Uterus (tissue), 2 donors: ENCODE results near the gene PHLPP1.

Source experiments
- POLR2A ChIP-seq, 2 donors: fragments of 450-650 bp; IDR thresholded peaks; one replicate each; pipeline ENCODE4 v1.6.1; 2016; ENCODE audit warnings: antibody characterized with exemption in 2 of 2, mild to moderate bottlenecking in 1 of 2, moderate library complexity in 1 of 2
- TF ChIP-seq, protein P1 (sequence below), 4 experiments: fragments of 200-600 bp in 2 of 4; fragments of 450-650 bp in 2 of 4; sonication (generic) in 2 of 4; IDR thresholded peaks; one replicate each; pipeline ENCODE4 v1.5.1; 2016 to 2019; ENCODE audit warnings: antibody characterized with exemption in 4 of 4, mild to moderate bottlenecking in 2 of 4, moderate library complexity in 1 of 4

GRCh38 chr18:62973689-62974088 is 258.3 kb downstream of the PHLPP1 start:
- no peak for TF ChIP-seq POLR2A (IDR thresholded peaks at IDR 0.05)
- TF ChIP-seq, protein P1, sequence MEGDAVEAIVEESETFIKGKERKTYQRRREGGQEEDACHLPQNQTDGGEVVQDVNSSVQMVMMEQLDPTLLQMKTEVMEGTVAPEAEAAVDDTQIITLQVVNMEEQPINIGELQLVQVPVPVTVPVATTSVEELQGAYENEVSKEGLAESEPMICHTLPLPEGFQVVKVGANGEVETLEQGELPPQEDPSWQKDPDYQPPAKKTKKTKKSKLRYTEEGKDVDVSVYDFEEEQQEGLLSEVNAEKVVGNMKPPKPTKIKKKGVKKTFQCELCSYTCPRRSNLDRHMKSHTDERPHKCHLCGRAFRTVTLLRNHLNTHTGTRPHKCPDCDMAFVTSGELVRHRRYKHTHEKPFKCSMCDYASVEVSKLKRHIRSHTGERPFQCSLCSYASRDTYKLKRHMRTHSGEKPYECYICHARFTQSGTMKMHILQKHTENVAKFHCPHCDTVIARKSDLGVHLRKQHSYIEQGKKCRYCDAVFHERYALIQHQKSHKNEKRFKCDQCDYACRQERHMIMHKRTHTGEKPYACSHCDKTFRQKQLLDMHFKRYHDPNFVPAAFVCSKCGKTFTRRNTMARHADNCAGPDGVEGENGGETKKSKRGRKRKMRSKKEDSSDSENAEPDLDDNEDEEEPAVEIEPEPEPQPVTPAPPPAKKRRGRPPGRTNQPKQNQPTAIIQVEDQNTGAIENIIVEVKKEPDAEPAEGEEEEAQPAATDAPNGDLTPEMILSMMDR (IDR thresholded peaks at IDR 0.05): no peak
